GM10248 (cell line): ENCODE measurements around the gene UNC5B.

ENCODE experiments used
- CTCF ChIA-PET: fragments of 300-600 bp; sonication (Branson Sonifier 250); formaldehyde crosslinking; extraction: SDS; loops from one replicate; lab custom pipeline; 2021; ENCODE audit warnings: antibody characterized with exemption; lab: Yijun Ruan, JAX
- POLR2A ChIA-PET: fragments of 350-650 bp; sonication (Branson Sonifier 250); formaldehyde crosslinking; extraction: SDS; loops from one replicate; lab custom pipeline; 2020; ENCODE audit warnings: antibody characterized with exemption; lab: Yijun Ruan, JAX
- DNase-seq: peaks from one replicate; pipeline ENCODE4 v3.0.0; 2012; ENCODE audit errors: extremely low spot score
- TF ChIP-seq, protein P1 (sequence below): IDR thresholded peaks from 2 replicates; pipeline ENCODE4 v1.5.1; 2012; ENCODE audit warnings: mild to moderate bottlenecking, low read depth; ENCODE audit errors: extremely low read depth, missing control alignments, control extremely low read depth

UNC5B gene

DNA sequence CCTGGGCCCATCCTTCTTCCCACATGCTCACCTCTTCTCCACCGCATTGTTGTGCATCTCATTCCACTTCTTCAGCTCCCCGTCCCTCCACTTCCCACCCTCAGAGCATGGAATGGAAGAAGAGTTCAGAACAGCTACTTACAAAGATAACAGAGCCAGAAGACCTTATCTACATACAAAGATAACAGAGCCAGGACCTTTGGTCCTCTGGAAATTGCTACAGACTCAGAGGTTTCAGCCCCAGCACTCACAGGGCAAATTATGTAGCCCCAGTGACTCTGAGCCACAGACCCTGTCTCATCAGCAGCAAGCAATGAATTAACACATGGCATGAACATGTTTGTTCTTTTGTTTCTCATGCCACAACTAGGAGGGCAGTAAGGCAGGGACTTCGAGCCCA, 78.0 kb downstream of the UNC5B start:
- DNase-seq, result no peak
- CTCF ChIA-PET, result interaction anchor here (0.7 to 1.5 kb wide), 3 partner anchors 13 to 20 kb away, joined by 3 read pairs; no protein-coding TSS in a partner anchor
- TF ChIP-seq, protein P1, sequence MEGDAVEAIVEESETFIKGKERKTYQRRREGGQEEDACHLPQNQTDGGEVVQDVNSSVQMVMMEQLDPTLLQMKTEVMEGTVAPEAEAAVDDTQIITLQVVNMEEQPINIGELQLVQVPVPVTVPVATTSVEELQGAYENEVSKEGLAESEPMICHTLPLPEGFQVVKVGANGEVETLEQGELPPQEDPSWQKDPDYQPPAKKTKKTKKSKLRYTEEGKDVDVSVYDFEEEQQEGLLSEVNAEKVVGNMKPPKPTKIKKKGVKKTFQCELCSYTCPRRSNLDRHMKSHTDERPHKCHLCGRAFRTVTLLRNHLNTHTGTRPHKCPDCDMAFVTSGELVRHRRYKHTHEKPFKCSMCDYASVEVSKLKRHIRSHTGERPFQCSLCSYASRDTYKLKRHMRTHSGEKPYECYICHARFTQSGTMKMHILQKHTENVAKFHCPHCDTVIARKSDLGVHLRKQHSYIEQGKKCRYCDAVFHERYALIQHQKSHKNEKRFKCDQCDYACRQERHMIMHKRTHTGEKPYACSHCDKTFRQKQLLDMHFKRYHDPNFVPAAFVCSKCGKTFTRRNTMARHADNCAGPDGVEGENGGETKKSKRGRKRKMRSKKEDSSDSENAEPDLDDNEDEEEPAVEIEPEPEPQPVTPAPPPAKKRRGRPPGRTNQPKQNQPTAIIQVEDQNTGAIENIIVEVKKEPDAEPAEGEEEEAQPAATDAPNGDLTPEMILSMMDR, result no peak
- POLR2A ChIA-PET, result interaction anchor here (0.6 kb wide), 1 partner anchor 28 kb away, joined by 5 read pairs; the partner anchor contains the start of gene SLC29A3

DNA sequence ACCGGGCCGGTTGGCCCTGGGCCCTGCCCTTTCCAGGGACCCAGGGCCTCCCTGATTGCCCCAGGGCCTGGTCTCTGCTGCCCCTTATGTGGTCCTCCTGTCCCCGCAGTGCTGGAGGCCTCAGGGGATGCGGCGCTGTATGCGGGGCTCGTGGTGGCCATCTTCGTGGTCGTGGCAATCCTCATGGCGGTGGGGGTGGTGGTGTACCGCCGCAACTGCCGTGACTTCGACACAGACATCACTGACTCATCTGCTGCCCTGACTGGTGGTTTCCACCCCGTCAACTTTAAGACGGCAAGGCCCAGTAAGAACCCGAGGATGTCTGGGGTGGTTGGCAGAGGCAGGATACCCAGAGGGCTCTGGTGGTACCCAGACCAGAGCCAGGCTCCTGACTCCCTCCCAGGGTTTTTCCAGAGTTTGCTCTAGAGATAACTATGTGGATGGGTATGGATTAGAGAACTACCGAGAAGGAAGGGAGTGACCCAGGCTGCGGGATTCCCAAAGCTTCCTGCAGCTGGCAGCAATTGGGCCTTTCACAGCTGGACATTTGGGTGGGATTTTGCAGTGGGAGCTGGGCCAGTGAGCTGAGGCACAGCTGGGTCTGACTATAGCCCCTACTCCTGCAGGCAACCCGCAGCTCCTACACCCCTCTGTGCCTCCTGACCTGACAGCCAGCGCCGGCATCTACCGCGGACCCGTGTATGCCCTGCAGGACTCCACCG, 78.6 kb downstream of the UNC5B start:
- ChIA-PET CTCF (interaction anchor here (2.0 kb wide), 1 partner anchor 279 kb away, joined by 7 read pairs; no protein-coding TSS in a partner anchor), POLR2A (no interaction called here)
- TF ChIP-seq, protein P1, result no peak
- no peak for DNase-seq

DNA sequence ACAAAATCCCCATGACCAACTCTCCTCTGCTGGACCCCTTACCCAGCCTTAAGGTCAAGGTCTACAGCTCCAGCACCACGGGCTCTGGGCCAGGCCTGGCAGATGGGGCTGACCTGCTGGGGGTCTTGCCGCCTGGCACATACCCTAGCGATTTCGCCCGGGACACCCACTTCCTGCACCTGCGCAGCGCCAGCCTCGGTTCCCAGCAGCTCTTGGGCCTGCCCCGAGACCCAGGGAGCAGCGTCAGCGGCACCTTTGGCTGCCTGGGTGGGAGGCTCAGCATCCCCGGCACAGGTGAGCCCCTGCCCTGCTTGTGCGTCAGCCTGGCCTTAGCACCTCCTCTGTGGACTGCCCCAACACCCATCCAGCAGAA, 79.1 kb downstream of the UNC5B start:
- no peak for DNase-seq
- TF ChIP-seq, protein P1, result no peak
- POLR2A ChIA-PET, result no interaction called here
- CTCF ChIA-PET, result interaction anchor here (2.0 kb wide), 1 partner anchor 279 kb away, joined by 7 read pairs; no protein-coding TSS in a partner anchor

DNA sequence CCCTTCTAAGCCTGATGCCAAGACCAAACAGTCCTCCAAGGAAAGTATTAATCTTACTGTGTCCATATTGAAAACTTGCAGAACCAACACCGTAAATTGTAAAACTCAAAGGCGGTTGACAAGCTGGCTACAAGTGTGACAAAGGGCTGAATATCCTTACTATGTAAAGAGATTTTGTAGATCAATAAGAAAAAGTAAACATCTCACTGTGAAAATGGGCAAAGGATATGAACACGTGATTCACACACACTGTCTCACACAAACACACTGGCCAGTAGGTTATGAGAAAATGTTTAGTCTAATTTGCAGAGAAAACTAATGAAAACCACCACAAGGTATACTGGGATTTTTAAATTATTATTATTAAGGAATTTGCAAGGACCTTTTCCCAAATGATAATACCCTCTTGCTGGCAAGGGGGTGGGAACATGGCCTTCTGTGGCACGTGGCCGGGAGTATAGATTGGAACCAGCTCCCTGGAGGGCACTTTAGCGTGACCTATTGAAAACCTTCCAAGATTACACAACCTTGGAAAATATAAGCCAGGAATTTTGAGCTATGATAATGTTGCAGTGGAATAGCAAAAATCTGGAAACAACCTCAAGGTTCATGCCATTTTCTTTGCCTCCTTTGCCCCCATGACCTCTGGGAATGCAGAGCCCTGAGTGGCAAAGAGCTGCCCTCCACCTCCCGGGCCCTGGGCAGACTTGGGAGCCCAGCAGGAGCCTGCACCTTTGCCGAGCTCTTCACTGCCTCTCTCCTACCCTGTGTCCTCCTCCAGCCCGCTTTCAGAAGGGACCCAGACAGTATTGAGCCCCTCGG, 80.5 kb downstream of the UNC5B start:
- TF ChIP-seq, protein P1, result no peak
- POLR2A ChIA-PET, result no interaction called here
- CTCF ChIA-PET, result interaction anchor here (0.7 to 2.0 kb wide), 5 partner anchors 8 to 604 kb away, joined by 3 to 7 read pairs (median 3); no protein-coding TSS in a partner anchor
- no peak for DNase-seq

DNA sequence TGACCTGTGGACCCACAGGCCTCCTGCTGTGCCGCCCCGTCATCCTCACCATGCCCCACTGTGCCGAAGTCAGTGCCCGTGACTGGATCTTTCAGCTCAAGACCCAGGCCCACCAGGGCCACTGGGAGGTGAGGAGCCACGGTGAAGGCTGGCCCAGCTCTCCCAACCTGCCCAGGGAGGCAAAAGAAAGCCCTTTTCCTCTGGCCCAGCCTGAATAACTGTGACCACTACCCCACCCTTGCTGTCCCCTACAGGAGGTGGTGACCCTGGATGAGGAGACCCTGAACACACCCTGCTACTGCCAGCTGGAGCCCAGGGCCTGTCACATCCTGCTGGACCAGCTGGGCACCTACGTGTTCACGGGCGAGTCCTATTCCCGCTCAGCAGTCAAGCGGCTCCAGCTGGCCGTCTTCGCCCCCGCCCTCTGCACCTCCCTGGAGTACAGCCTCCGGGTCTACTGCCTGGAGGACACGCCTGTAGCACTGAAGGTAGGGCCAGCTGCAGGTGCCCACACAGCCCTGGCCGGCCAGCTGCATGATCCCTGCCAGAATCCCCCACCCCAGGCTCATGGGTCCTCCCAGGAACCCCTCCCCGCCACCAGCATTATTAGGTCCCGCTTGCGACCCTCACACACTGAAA, 81.2 kb downstream of the UNC5B start:
- POLR2A ChIA-PET, result no interaction called here
- DNase-seq, result no peak
- TF ChIP-seq, protein P1, result no peak
- CTCF ChIA-PET, result interaction anchor here (0.8 to 1.5 kb wide), 3 partner anchors 9 to 603 kb away, joined by 3 to 5 read pairs (median 4); no protein-coding TSS in a partner anchor

DNA sequence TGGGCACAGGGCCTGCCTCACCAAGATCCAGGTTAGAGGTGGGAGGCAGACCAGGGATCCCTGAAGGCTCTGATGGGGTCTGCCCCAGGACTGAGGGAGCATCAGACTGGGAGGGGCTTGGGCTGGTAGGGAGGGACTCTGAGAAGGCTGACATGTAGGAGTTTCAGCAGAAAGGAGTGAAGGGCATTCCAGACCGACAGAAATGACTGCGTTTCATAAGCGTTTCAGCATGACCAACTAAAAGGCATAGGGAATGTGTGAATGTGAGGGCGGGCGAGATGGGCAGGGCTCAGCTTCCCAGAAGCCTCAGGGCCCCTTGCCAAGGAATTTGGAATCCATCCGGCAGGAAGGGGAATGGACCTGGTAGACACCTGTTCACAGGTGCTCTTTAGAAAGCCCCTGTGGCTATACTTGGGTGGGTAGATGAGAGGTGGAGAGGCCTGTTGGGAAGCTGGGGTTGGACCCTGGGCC, 81.8 kb downstream of the UNC5B start:
- ChIA-PET CTCF (interaction anchor here (1.2 to 1.5 kb wide), 2 partner anchors 9 to 10 kb away, joined by 4 read pairs; no protein-coding TSS in a partner anchor), POLR2A (no interaction called here)
- no peak for DNase-seq
- TF ChIP-seq, protein P1, result no peak
